Activated gamma-delta T cell (primary cell): Measurements from ENCODE around the gene EIF2B4.
"Not testable (repeated sequence)": the region's sequence is repeated elsewhere in the genome, so short reads cannot be mapped to it uniquely, and the experiment has no call there.

Source experiments
- DNase-seq: peaks from one replicate; lab custom pipeline; 2025; lab: John Stamatoyannopoulos, UW

The EIF2B4 gene

GRCh38 chr2:27336173-27336572, 34.0 kb downstream of the EIF2B4 start:
- DNase-seq = no peak

GRCh38 chr2:27335311-27335710, 34.8 kb downstream of the EIF2B4 start:
- no peak for DNase-seq

GRCh38 chr2:27324720-27325119, 45.4 kb downstream of the EIF2B4 start:
- DNase-seq = no peak

GRCh38 chr2:27323596-27324285, 46.4 kb downstream of the EIF2B4 start:
- no peak for DNase-seq

- DNase-seq = peak; percentile 45
Measured at GRCh38 chr2:27322766-27323595, 47.2 kb downstream of the EIF2B4 start, which contains the start of gene MPV17. TSS of gene MPV17 (minus strand) at chr2:27323097. CDS start at chr2:27322517, 580 bp downstream.

- no peak for DNase-seq
Measured at GRCh38 chr2:27322301-27322765, 47.8 kb downstream of the EIF2B4 start.

GRCh38 chr2:27320958-27321543, 49.1 kb downstream of the EIF2B4 start:
- DNase-seq = no peak

- DNase-seq = not testable (repeated sequence)
Measured at GRCh38 chr2:27319839-27320238, 50.3 kb downstream of the EIF2B4 start.

- DNase-seq = no peak
Measured at GRCh38 chr2:27316655-27317412, 53.3 kb downstream of the EIF2B4 start.

- DNase-seq = no peak
Measured at GRCh38 chr2:27315122-27315521, 55.0 kb downstream of the EIF2B4 start.

GRCh38 chr2:27314709-27315108, 55.4 kb downstream of the EIF2B4 start:
- no peak for DNase-seq
